Right lobe of liver (tissue), 6 donors: ENCODE data around the gene OPTC. TPM values are rescaled to one million over a fixed set of nuclear protein-coding genes. Genes with fewer than 3 reads are reported as not detected.

ENCODE experiments used
- ATAC-seq, 4 donors: fragments of 200-7000 bp; cut with Tn5 transposase; one replicate each; pipeline ENCODE4 v1.9.1; 2020; ENCODE audit warnings: mild to moderate bottlenecking in 4 of 4, moderate library complexity in 4 of 4
- DNase-seq, 3 donors: peaks; one replicate each; pipeline ENCODE4 v3.0.0-alpha.2; 2020
- H3K27ac ChIP-seq, 3 donors: fragments of 200-600 bp; one replicate each; pipeline ENCODE4 v1.8.0; 2022
- H3K27me3 ChIP-seq, 2 donors: fragments of 200-600 bp; one replicate each; pipeline ENCODE4 v1.8.0; 2022
- H3K36me3 ChIP-seq, 4 donors: fragments of 200-600 bp; sonication (generic) in 1 of 4; one replicate each; pipeline versions ENCODE4 v1.5.1 to v1.8.0; 2017 to 2022; ENCODE audit warnings: control low read depth in 1 of 4
- H3K4me1 ChIP-seq, 4 donors: fragments of 200-600 bp; sonication (generic) in 1 of 4; one replicate each; pipeline versions ENCODE4 v1.5.1 to v1.8.0; 2017 to 2022; ENCODE audit warnings: control low read depth in 1 of 4
- H3K4me3 ChIP-seq, 3 donors: fragments of 200-600 bp; one replicate each; pipeline ENCODE4 v1.8.0; 2022
- H3K9me3 ChIP-seq, 4 donors: fragments of 200-600 bp; sonication (generic) in 1 of 4; one replicate each; pipeline versions ENCODE4 v1.5.1 to v1.8.0; 2017 to 2022; ENCODE audit warnings: control low read depth in 1 of 4
- POLR2A ChIP-seq: fragments of 450-650 bp; IDR thresholded peaks from one replicate; pipeline ENCODE4 v1.6.1; 2017; ENCODE audit warnings: antibody characterized with exemption, mild to moderate bottlenecking
- WGBS: methylation state at CpG from one replicate; pipeline ENCODE4 v1.1.6; 2018; ENCODE audit warnings: low coverage, low lambda C conversion rate; ENCODE audit not compliant: insufficient coverage; ENCODE audit errors: missing lambda C conversion rate; 5-methylcytosine and 5-hydroxymethylcytosine counted together
- intact Hi-C, 2 donors: fragments of 100-400 bp; cut with DNase I; formaldehyde crosslinking; loops; one replicate each; pipeline versions ENCODE4 v1.11.2 to v1.14.1; 2022
- total RNA-seq, 6 experiments: library from RNA; depleted of rRNA in 2 of 6; stranded (reverse); fragments of >200 nt in 2 of 6; fragmentation: NEBNext Ultra II Directional in 3 of 6; extraction: Animal tissue kit (Norgen Biotek cat#: 25700) in 3 of 6; gene quantifications; one replicate each; pipeline versions ENCODE4 v1.1.0 to v1.2.4, GENCODE V29; 2016 to 2023
- TF ChIP-seq, protein P1 (sequence below), 4 donors: fragments of 200-600 bp in 3 of 4; fragments of 450-650 bp in 1 of 4; IDR thresholded peaks; one replicate each; pipeline versions ENCODE4 v1.5.1 to v1.8.0; 2016 to 2022; ENCODE audit warnings: antibody characterized with exemption in 4 of 4, mild to moderate bottlenecking in 2 of 4
- donor health status: DM: no; HTN: yes; CAD: no.
- donor health status: DM: no; HTN: no; CAD: no.
- donor health status: DM: no; HTN: no; CAD: no.
- donor health status: DM: no; HTN: yes; CAD: no.
- donor health status: DM: no; HTN: yes; CAD: no.

Gene OPTC
- total RNA-seq, 6 experiments from 2014 or later, result not detected

GRCh38 chr1:203527013-203527412 lies 33.1 kb downstream of the OPTC start:
- H3K36me3 ChIP-seq, result no peaks in the 10 kb centered on the region
- no peak for TF ChIP-seq POLR2A
- TF ChIP-seq, protein P1, sequence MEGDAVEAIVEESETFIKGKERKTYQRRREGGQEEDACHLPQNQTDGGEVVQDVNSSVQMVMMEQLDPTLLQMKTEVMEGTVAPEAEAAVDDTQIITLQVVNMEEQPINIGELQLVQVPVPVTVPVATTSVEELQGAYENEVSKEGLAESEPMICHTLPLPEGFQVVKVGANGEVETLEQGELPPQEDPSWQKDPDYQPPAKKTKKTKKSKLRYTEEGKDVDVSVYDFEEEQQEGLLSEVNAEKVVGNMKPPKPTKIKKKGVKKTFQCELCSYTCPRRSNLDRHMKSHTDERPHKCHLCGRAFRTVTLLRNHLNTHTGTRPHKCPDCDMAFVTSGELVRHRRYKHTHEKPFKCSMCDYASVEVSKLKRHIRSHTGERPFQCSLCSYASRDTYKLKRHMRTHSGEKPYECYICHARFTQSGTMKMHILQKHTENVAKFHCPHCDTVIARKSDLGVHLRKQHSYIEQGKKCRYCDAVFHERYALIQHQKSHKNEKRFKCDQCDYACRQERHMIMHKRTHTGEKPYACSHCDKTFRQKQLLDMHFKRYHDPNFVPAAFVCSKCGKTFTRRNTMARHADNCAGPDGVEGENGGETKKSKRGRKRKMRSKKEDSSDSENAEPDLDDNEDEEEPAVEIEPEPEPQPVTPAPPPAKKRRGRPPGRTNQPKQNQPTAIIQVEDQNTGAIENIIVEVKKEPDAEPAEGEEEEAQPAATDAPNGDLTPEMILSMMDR (IDR thresholded peaks at IDR 0.05), result no peak
- no peaks in the 10 kb centered on the region for H3K4me1 ChIP-seq
- no peaks in the 10 kb centered on the region for H3K9me3 ChIP-seq
- no peak for DNase-seq
- no peak for ATAC-seq
- no peaks in the 10 kb centered on the region for H3K27me3 ChIP-seq
- intact Hi-C loops, result no loop called here
- no peak overlapping the region for H3K27ac ChIP-seq
- no peak overlapping the region for H3K4me3 ChIP-seq

GRCh38 chr1:203528063-203528462 lies 34.1 kb downstream of the OPTC start:
- Histone ChIP-seq H3K36me3 (no peaks in the 10 kb centered on the region), H3K9me3 (no peaks in the 10 kb centered on the region), H3K27ac (no peak overlapping the region), H3K27me3 (no peaks in the 10 kb centered on the region), H3K4me3 (no peak overlapping the region), H3K4me1 (no peaks in the 10 kb centered on the region)
- DNase-seq, result no peak
- TF ChIP-seq POLR2A, result no peak
- TF ChIP-seq, protein P1 (IDR thresholded peaks at IDR 0.05), result no peak
- intact Hi-C loops, result no loop called here
- ATAC-seq, result no peak
- 94% methylated on average over 2 of the region's 3 CpGs for WGBS

DNA sequence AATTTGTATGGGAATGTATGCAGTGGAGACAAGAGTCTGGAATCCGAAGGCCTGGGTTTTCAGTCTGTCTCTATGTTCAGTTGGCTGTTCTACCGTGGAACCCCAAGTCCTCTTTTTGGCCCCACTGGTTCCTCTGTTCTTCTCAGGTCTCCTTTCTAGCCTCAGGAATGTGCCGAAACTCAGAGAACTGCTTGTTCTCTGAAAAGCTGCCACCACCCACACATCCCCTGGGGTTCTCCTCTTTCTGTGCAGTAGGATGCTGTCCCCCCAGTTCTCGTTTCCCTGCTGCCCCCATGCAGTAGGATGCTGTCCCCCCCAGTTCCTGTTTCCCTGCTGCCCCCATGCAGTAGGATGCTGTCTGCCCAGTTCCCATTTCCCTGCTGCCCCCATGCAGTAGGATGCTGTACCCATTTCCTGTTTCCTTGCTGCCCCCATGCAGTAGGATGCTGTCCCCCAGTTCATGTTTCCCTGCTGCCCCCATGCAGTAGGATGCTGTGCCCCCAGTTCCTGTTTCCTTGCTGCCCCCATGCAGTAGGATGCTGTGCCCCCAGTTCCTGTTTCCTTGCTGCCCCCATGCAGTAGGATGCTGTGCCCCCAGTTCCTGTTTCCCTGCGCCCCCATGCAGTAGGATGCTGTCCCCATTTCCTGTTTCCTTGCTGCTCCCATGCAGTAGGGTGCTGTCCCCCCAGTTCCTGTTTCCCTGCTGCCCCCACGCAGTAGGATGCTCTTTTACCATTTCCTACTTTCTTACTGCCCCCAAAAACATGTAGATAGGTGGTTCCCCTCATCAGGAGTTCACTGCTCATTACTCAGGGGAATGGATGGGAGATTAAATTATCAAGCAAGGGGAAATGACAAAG lies 35.3 kb downstream of the OPTC start:
- no peaks in the 10 kb centered on the region for H3K9me3 ChIP-seq
- no peak overlapping the region for H3K4me3 ChIP-seq
- 56% methylated on average over 4 of the region's 6 CpGs for WGBS
- no peak for TF ChIP-seq POLR2A
- TF ChIP-seq, protein P1 (IDR thresholded peaks at IDR 0.05), result no peak
- peaks cover 0 to 3% (median 0%) of the 10 kb centered on the region in 4 donors for H3K4me1 ChIP-seq
- DNase-seq (no peak), ATAC-seq (no peak)
- no peak overlapping the region for H3K27ac ChIP-seq
- intact Hi-C loops, result no loop called here
- no peaks in the 10 kb centered on the region for H3K27me3 ChIP-seq
- H3K36me3 ChIP-seq, result no peaks in the 10 kb centered on the region

- DNase-seq (no peak), ATAC-seq (no peak)
- Histone ChIP-seq H3K36me3 (no peaks in the 10 kb centered on the region), H3K27ac (no peak overlapping the region), H3K27me3 (no peaks in the 10 kb centered on the region), H3K9me3 (no peaks in the 10 kb centered on the region), H3K4me1 (peaks cover 0 to 6% (median 2%) of the 10 kb centered on the region in 4 donors), H3K4me3 (no peak overlapping the region)
- WGBS, result 79% methylated on average over 2 of the region's 3 CpGs
- intact Hi-C loops, result no loop called here
- TF ChIP-seq, protein P1 (IDR thresholded peaks at IDR 0.05), result no peak
- no peak for TF ChIP-seq POLR2A
Observed at GRCh38 chr1:203531063-203531462, 37.1 kb downstream of the OPTC start.
